ENCODE results near the gene EGFL7.

The EGFL7 gene

DNA sequence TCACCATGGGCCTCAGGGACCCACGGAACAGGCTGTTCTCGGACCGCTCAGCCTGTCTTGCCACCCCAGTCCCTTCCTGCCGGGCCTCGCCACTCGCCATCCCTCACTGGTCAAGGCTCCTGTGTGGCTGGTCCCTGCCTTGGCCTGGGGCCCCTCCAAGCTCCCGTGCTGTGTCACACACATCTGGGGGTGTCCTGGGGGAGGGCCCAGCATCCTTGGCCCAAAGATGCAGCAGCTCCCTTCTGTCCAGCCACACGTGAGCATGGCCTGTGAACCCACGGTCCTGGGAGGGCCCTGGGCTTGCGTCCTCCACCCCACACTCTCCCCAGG, 425 bp upstream of the EGFL7 start:
- no peak for DNase-seq

GRCh38 chr9:136664000-136664915, 1.5 kb downstream of the EGFL7 start:
- no peak for DNase-seq

GRCh38 chr9:136665111-136665703, 2.5 kb downstream of the EGFL7 start:
- DNase-seq: no peak

- no peak for DNase-seq
Observed at GRCh38 chr9:136665704-136666371, 3.1 kb downstream of the EGFL7 start.

DNA sequence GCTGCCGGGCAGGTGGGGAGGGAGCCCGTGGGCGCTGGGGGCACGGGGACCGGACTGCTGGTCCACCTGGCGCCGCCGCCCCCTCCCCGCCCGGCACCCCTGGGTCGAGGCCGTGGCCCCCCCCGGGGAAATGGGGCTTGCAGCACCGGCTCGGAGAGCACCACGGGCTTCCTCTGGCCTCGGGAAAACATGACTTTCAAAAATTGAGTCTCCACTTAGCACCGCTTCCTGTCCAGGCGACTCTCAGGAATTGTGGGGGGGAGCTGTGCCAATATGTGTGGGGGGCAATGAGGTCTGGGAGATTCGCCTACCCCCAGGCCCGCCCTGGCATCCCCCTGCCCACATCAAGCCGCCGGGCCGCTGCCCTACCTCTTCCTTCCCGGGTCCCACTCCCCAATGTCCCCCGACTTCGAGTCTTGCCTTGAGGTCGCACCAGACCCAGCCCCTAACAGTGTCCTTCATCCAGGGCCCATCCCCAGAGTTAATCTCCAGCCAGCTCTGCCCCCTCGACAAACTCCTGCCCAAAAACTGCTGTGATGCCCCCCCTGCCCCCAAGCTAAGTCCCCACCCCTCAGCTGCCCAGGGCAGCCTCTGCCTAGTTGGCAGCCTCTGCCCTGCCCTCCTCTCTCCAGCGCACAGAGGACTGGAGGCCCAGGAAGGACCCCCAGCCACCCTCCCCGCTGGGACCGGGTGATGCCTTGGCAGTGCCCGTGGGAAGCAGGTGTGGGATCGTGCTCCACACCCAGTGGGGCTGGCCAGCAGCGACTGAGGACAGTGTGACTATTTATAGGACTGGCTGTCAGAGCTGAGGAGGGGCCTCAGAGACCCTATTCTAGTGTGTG, 3.9 kb downstream of the EGFL7 start:
- no peak for DNase-seq

DNA sequence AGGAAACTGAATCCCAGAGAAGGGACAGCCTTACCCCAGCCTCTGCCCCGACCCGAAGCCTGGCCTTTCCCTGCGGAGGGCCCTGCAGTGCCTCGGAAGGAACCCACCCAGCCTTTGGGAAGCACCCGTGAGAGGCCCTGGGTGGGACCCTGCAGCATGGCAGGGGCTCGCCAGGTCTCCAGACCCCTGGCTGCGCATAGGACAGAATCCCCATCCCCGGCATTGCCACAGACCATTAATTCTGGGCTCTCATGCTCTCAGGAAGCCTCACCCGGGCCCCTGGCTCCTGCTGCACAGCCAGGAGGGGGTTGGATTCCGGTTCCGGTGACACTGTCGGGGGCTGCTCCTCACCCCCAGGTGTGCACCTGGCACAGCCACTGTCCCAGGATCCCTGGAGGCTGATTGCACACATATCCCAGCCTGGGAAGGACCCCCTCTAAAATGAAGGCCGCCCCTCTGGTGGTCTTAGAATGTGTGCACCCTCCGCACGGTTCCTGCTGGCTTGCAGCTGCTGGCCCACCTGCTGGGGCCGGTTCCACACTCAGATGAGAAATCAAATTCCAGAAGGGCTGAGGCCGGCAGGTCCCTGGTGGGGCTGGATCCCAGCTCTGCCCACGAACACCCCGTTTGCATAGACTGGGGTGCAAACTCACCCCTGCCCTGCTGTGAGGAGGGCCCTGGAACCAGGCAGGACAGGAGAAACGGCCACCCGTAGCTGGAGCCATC, 4.7 kb downstream of the EGFL7 start:
- no peak for DNase-seq

DNA sequence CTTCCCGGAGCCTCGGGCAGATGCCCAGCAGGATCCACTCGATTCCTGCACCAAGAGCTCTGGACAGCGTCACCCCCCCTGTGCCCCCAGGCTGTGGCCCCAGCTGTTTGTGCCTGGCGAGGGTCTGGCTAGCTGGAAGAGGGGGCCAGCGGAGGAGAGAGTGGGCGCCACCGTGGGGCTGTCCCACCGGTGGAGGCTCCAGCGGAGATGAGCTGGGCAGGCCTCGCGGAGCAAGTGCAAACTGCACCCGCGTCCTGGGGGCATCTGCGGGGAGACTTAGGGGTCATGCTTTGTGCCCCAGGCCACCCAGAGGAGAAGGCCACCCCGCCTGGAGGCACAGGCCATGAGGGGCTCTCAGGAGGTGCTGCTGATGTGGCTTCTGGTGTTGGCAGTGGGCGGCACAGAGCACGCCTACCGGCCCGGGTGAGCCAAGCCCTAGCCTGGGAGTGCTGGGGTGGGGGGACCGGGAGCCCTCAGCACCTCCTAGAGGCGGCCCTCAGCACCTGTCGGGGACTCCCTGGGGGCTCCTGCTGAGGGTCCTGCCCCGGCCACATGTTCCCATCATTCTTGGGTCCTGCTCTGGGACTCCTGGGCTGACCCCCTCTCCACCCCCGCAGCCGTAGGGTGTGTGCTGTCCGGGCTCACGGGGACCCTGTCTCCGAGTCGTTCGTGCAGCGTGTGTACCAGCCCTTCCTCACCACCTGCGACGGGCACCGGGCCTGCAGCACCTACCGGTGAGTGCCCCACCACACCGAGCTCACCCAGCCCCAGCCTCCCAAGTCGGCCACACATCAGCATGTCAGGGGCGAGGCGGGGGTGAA, 5.4 kb downstream of the EGFL7 start:
- no peak for DNase-seq

- DNase-seq: no peak
Observed at GRCh38 chr9:136668983-136669790, 6.5 kb downstream of the EGFL7 start.

GRCh38 chr9:136669791-136670464, 7.2 kb downstream of the EGFL7 start:
- DNase-seq: no peak

GRCh38 chr9:136670576-136671253, 8.0 kb downstream of the EGFL7 start:
- no peak for DNase-seq

- DNase-seq: no peak
Observed at GRCh38 chr9:136671254-136671614, 8.5 kb downstream of the EGFL7 start.

GRCh38 chr9:136671646-136672430, 9.1 kb downstream of the EGFL7 start:
- DNase-seq: no peak

GRCh38 chr9:136672431-136673087, 9.8 kb downstream of the EGFL7 start:
- no peak for DNase-seq

GRCh38 chr9:136673088-136673974, 10.6 kb downstream of the EGFL7 start:
- no peak for DNase-seq

- no peak for DNase-seq
Observed at GRCh38 chr9:136673975-136674785, 11.5 kb downstream of the EGFL7 start.

DNA sequence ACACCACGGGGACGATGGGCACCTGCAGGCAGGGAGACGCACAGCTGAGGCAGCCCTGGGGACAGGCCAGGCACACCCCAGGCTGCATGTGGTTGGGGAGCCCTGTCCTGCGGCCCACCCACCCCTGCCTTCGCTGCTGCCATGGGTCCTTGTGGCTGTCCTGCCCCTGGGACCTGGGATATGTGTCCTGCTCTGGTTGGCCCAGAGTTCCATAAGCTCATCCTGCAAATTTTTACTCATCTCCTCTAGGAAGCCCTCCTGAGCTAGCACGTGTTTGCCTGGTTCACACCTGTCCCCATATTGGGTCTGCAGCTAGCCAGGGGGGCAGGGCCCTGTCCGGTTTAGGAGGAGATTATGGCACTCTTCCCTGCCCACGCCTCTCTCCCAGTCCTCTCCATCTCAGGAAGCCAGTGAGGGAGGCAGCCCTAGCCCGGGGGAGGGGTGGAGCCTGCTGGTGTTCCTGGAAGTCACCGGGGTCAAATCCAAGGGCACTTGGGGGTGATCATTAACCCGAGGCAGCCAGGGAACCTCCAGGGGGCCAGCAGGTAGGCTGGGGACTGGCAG, 12.2 kb downstream of the EGFL7 start:
- DNase-seq: no peak

Data from EL (cell line).